NCI-H748 treated with DMSO at 0.1 percent for 48 hours (cell line): ENCODE results near the gene PKD1.
"Not testable (repeated sequence)": the region's sequence is repeated elsewhere in the genome, so short reads cannot be mapped to it uniquely, and the experiment has no call there.

Source experiments
- DNase-seq: peaks from one replicate; lab custom pipeline; 2025; lab: John Stamatoyannopoulos, UW

The PKD1 gene

GRCh38 chr16:2123706-2124376, 11.9 kb downstream of the PKD1 start:
- DNase-seq: not testable (repeated sequence)

GRCh38 chr16:2122934-2123683, 12.6 kb downstream of the PKD1 start:
- DNase-seq: not testable (repeated sequence)

GRCh38 chr16:2122429-2122828, 13.3 kb downstream of the PKD1 start:
- no peak for DNase-seq

GRCh38 chr16:2121853-2122252, 13.8 kb downstream of the PKD1 start:
- no peak for DNase-seq

- DNase-seq: not testable (repeated sequence)
Measured at GRCh38 chr16:2121325-2121724, 14.4 kb downstream of the PKD1 start.

- not testable (repeated sequence) for DNase-seq
Measured at GRCh38 chr16:2117960-2118722, 17.6 kb downstream of the PKD1 start.

GRCh38 chr16:2117341-2117740, 18.4 kb downstream of the PKD1 start:
- DNase-seq: not testable (repeated sequence)

GRCh38 chr16:2116428-2116827, 19.3 kb downstream of the PKD1 start:
- DNase-seq: not testable (repeated sequence)

GRCh38 chr16:2115591-2115973, 20.1 kb downstream of the PKD1 start:
- no peak for DNase-seq

GRCh38 chr16:2114885-2115590, 20.7 kb downstream of the PKD1 start:
- DNase-seq: not testable (repeated sequence)

- DNase-seq: not testable (repeated sequence)
Measured at GRCh38 chr16:2114225-2114624, 21.5 kb downstream of the PKD1 start.

- DNase-seq: not testable (repeated sequence)
Measured at GRCh38 chr16:2112539-2113106, 23.1 kb downstream of the PKD1 start.

GRCh38 chr16:2111412-2112335, 24.0 kb downstream of the PKD1 start:
- DNase-seq: not testable (repeated sequence)

- not testable (repeated sequence) for DNase-seq
Measured at GRCh38 chr16:2111009-2111353, 24.7 kb downstream of the PKD1 start.

- not testable (repeated sequence) for DNase-seq
Measured at GRCh38 chr16:2110332-2111008, 25.2 kb downstream of the PKD1 start.

- not testable (repeated sequence) for DNase-seq
Measured at GRCh38 chr16:2109872-2110271, 25.8 kb downstream of the PKD1 start.

GRCh38 chr16:2109271-2109580, 26.5 kb downstream of the PKD1 start:
- not testable (repeated sequence) for DNase-seq

GRCh38 chr16:2108446-2109270, 27.0 kb downstream of the PKD1 start:
- DNase-seq: not testable (repeated sequence)

GRCh38 chr16:2107791-2108125, 27.9 kb downstream of the PKD1 start:
- DNase-seq: not testable (repeated sequence)
